EH (cell line): ENCODE data around the gene PRKG1.

Source experiments
- DNase-seq: peaks from one replicate; pipeline ENCODE4 v3.0.0-alpha.2; 2015; ENCODE audit warnings: low read depth

PRKG1 gene

GRCh38 chr10:52314822-52315552, 1240.7 kb downstream of the PRKG1 start:
- peak; percentile 66 for DNase-seq

DNA sequence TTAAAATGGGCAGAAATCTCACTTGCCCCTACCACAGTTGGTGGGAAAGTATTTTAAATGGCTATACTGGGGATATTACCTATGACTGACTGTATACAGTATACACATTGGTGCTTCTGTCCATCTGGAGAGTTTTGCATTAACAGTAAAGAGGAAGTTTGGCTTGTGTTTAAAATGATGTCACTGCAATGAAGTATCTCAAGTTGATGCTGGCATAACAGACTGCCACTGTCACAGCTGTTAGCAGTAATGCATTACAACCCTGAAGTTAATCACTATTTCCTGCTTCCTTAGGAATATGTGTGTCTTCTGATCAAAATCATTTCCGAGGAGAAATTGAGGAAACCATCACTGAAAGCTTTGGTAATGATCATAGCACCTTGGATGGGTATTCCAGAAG, 1241.7 kb downstream of the PRKG1 start:
- peak; percentile 60 for DNase-seq

DNA sequence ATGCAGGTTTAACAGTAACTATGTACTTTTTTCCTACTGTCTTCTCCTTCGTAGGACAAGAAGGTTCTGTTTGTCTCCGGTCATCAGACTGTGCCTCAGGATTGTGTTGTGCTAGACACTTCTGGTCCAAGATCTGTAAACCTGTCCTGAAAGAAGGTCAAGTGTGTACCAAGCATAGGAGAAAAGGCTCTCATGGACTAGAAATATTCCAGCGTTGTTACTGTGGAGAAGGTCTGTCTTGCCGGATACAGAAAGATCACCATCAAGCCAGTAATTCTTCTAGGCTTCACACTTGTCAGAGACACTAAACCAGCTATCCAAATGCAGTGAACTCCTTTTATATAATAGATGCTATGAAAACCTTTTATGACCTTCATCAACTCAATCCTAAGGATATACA, 1242.2 kb downstream of the PRKG1 start:
- DNase-seq, result no peak

DNA sequence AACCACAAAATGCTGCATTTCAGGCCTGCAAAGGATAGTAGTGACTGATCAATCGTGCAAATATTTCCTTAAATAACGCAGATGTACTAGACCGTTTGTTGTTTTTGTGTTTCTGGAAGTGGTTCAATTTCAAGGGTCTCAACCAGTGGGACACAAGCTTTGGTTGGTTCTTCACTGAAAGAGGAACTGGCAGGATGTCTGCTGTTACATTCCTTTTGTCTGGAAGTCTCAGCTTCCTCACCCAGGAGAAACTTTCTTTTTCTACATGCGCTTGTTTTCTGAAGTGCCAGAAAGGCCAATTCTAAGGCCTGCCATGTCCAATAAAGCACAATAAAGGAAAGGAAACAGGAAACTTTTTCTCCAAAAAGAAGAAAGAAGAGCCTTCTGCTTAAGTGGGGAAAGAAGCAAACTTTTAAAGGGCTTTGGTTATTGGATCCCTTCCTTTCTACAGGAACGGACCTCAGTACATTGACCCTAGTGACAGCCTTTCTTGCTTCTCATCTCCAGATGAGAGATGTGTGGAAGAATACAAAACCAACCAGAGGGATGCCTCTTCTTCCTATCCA, 1243.9 kb downstream of the PRKG1 start:
- peak; percentile 84 for DNase-seq

DNA sequence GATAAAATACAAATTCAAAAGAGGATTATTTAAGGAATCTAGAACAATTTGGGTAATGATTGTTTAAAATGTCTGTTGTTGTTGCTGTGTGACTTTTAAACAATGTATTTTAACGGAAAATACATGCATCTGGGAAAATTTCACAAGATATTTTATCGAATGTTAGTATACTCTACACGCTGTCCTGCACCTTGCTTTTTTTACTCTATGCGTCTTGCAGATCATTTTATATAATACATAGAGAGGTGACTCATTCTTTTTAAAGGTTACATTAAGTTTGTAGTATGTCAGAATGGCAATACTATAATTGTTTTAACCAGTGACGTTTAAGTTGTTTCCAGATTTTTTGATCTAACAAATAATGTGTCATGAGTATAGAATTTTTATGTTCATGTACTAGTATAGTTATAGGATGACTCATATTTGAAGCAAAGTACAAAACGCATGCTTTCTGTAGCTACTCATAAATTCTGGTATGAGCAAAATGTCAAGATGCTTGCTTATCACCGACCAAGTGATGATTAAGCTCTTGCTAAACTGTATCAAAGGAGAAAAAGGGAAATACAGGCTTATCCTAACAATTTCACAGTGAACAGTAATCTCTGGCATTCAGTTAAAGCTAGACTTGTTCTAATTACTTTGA, 1244.7 kb downstream of the PRKG1 start:
- DNase-seq, result peak; percentile 97

DNA sequence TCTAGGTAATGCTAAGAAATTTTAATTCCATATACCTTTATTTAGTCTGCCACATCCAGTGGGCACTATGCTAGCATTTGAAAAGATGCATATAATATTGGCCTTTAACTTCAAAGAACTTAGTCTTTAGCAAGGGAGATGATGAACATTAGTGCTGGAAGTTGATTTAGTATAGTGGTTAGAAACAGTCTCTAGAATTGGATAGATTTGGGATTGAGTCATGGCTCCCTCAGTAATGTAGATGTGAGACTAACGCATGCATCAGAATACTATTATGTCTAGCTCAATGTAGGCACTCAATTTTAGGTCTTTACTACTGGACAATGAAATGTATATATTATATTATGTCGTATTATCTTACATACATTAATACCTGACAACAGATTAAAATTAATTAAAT, 1245.6 kb downstream of the PRKG1 start:
- DNase-seq, result peak; percentile 67

- DNase-seq, result no peak
Measured at GRCh38 chr10:52322323-52322722, 1248.0 kb downstream of the PRKG1 start.

GRCh38 chr10:52322936-52323335, 1248.6 kb downstream of the PRKG1 start:
- DNase-seq, result peak; percentile 72

DNA sequence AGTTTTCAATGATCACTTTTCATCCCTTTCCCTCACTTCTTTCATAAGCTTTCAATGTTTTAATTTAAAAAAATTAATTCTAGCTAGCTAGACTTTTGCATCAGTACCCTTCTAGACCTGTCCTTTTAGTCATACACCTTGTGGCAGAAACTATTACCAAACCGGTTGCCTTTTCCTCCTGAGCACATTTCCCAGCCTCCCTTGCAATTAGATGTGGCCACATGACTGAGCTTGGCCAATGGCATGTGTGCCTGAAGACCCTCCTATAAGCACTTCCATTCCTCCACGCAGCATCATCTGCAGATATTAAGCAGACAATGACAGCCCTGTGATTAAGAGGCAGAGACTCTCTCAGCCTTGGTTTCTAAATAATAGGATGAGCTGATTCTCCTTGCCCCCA, 1252.1 kb downstream of the PRKG1 start:
- no peak for DNase-seq

DNA sequence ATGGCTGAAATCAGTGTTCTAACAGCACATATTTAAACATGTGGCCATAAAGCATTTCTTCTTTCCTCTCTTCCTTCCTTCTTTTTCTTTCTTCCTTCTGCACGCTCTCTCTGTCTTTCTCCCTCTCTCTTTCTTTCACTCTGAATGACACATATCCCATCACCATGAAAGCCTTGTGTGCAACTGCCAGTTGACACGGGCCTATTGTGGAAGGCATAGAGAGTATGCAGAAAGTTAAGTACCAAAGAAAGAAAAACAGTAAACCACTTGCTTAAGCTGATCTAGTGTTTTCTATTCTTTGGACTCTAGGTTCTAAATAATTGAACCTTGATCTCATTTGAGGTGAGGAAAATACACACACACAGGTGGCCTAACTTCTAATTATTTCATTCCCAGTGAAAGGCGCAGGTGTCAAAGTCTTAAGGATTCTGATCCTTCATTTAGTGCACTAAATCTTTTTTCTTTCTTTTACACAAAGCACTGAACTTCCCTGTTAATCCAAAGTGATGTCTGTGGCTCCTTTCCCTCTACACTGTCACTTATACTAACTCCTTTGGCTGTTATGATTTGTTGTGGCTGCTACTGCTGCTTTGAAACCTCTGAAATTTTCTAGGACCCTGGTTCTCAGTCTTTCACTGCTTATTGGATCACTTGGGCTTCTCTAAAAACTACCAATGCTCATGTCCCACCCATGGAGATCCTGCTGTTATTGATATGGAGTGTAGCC, 1257.5 kb downstream of the PRKG1 start:
- no peak for DNase-seq

DNA sequence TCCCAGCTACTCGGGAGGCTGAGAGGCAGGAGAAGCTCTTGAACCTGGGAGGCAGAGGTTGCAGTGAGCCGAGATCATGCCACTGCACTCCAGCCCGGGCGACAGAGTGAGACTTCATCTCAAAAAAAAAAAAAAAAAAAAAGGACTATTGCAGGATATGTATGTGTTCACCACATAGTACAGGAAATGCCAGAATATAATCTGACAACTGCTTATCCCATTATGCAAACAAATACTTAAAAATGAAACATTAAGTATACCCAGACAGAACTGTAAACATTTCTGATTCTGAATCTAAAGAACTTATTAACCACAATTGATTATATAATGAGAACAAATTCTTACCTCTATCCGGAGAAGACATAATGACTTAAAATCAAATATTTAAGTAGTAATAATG, 1258.5 kb downstream of the PRKG1 start:
- peak; percentile 18 for DNase-seq

- peak; percentile 52 for DNase-seq
Measured at GRCh38 chr10:52334595-52334994, 1260.3 kb downstream of the PRKG1 start.

- DNase-seq, result no peak
Measured at GRCh38 chr10:52335665-52336064, 1261.4 kb downstream of the PRKG1 start.

GRCh38 chr10:52337225-52337624, 1262.9 kb downstream of the PRKG1 start:
- DNase-seq, result no peak

GRCh38 chr10:52343439-52343838, 1269.2 kb downstream of the PRKG1 start:
- no peak for DNase-seq

DNA sequence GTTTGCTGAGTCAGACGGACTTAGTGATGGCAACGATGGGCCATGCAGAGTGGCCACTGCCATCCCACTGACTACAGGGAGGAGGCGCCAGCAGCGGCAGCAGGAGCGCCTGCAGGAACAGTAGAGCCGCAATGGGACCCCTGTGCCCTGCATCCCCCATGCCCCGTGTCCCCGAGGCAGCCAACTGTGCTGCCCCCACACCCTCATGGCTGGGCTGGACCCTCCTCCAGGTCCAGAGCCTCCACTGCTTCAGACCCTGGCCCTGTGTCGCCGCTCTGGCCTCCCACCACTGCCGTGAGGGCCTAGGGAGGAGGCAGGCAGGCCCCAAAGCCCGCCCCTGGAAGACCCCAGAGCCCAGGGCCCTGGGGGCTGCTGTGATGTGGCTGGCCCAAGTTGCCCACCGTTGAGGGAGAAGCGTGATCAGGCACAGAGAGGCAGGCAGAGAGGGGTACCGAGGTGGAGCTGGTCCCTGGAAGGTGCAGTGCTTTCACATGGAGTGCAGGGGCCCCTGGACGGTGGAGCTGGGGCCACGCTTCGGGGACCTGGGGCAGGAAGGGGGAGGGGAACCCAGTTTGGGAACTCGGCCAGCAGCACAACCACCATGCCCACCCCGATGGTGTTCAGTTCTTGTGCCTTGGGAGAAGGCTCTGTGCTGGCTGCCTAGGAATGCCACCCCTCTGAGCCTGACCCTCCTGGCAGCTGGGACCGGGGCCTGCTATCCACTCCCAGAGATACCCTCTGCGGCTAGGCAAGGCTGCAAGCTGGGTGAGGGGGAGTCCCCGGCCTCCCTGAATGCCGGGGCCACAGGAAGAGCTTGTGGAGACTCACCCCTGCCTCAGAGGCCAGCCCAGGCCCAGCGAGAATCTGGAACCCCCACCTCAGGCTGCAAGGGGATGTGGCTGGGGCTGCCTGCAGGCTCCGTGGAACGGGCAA, 1272.4 kb downstream of the PRKG1 start:
- DNase-seq, result no peak

GRCh38 chr10:52347327-52347667, 1273.0 kb downstream of the PRKG1 start:
- DNase-seq, result no peak
